Spleen (tissue), 11 donors: Measurements from ENCODE around the gene RAMP1. TPM values are rescaled to one million over a fixed set of nuclear protein-coding genes. Genes with fewer than 3 reads are reported as not detected.

Experiments
- DNase-seq: peaks from one replicate; pipeline ENCODE4 v3.0.0-alpha.2; 2020
- H3K27ac ChIP-seq, 8 donors: fragments of 200-600 bp; sonication (generic) in 7 of 8; 1 replicate in 4 of 8; 2 replicates in 4 of 8; pipeline versions ENCODE4 v1.5.0 to v1.8.0; 2016 to 2021; ENCODE audit warnings: inconsistent platforms in 4 of 8, mild to moderate bottlenecking in 4 of 8, moderate library complexity in 1 of 8
- H3K27me3 ChIP-seq, 7 donors: fragments of 200-600 bp; sonication (generic) in 6 of 7; replicated peaks in 1 of 7; 1 replicate in 4 of 7; 2 replicates in 3 of 7; pipeline versions ENCODE4 v1.5.0 to v1.8.0; 2016 to 2021; ENCODE audit warnings: inconsistent platforms in 3 of 7, mild to moderate bottlenecking in 1 of 7
- H3K36me3 ChIP-seq, 6 donors: fragments of 200-600 bp; sonication (generic) in 5 of 6; 1 replicate in 4 of 6; 2 replicates in 2 of 6; pipeline versions ENCODE4 v1.5.0 to v1.8.0; 2016 to 2021; ENCODE audit warnings: inconsistent platforms in 2 of 6
- H3K4me1 ChIP-seq, 6 donors: fragments of 200-600 bp; sonication (generic) in 5 of 6; 1 replicate in 3 of 6; 2 replicates in 3 of 6; pipeline versions ENCODE4 v1.5.0 to v1.8.0; 2016 to 2021; ENCODE audit warnings: inconsistent platforms in 3 of 6
- H3K4me3 ChIP-seq, 8 donors: fragments of 200-600 bp; sonication (generic) in 7 of 8; 1 replicate in 4 of 8; 2 replicates in 4 of 8; pipeline versions ENCODE4 v1.5.0 to v1.8.0; 2016 to 2021; ENCODE audit warnings: inconsistent platforms in 4 of 8, mild to moderate bottlenecking in 4 of 8, moderate library complexity in 2 of 8
- H3K9me3 ChIP-seq, 8 donors: fragments of 200-600 bp; sonication (generic) in 7 of 8; 1 replicate in 4 of 8; 2 replicates in 4 of 8; pipeline versions ENCODE4 v1.5.0 to v1.8.0; 2016 to 2021; ENCODE audit warnings: inconsistent platforms in 4 of 8
- CTCF ChIP-seq, 11 experiments: fragments of 200-600 bp in 7 of 11; fragments of 450-650 bp in 4 of 11; sonication (generic) in 4 of 11; IDR thresholded peaks in 8 of 11; conservative IDR thresholded peaks in 3 of 11; 1 replicate in 7 of 11; 2 replicates in 4 of 11; pipeline versions ENCODE4 v1.4.0 to v1.8.0; 2016 to 2021; ENCODE audit warnings: antibody characterized with exemption in 11 of 11, inconsistent platforms in 4 of 11, mild to moderate bottlenecking in 1 of 11
- POLR2A ChIP-seq, 3 donors: fragments of 450-650 bp; IDR thresholded peaks; one replicate each; pipeline ENCODE4 v1.5.1; 2017; ENCODE audit warnings: antibody characterized with exemption in 3 of 3, mild to moderate bottlenecking in 1 of 3
- POLR2AphosphoS5 ChIP-seq, 3 donors: sonication (generic); formaldehyde crosslinking; IDR thresholded peaks; one replicate each; pipeline ENCODE4 v1.5.1; 2017; ENCODE audit warnings: antibody characterized with exemption in 3 of 3
- WGBS, 5 donors: extraction: QIAGEN DNeasy Blood & Tissue Kit in 3 of 5; methylation state at CpG; one replicate each; pipeline versions ENCODE4 v1.1.5 to v1.1.7; 2013 to 2018; 5-methylcytosine and 5-hydroxymethylcytosine counted together
- intact Hi-C: fragments of 100-400 bp; cut with DNase I; formaldehyde crosslinking; loops from one replicate; pipeline ENCODE4 v1.15.0; 2023; ENCODE audit warnings: low total_unique reads
- polyA plus RNA-seq, 3 donors: library from polyadenylated mRNA; stranded (reverse); fragments of 200-250 nt; gene quantifications; one replicate each; pipeline ENCODE4 v1.2.1, GENCODE V29; 2013
- total RNA-seq, 7 donors: library from RNA; depleted of rRNA in 3 of 7; stranded (reverse); fragments of >200 nt in 3 of 7; fragmentation: NEBNext Ultra II Directional in 4 of 7; extraction: Animal tissue kit (Norgen Biotek cat#: 25700) in 4 of 7; gene quantifications; one replicate each; pipeline versions ENCODE4 v1.1.0 to v1.2.1, GENCODE V29; 2016 to 2021
- donor health status: healthy with polysubstance abuse.
- donor health status: DM: no; HTN: no; CAD: no; lungs with moderate emphysema.
- donor health status: DM: no; HTN: no; CAD: no.
- donor health status: Bipolar disorder and iron deficiency.
- donor health status: healthy.
- donor health status: DM: no; HTN: no; CAD: no.
- donor health status: DM: yes; HTN: yes; CAD: no.

RAMP1 gene
- total and polyA plus RNA-seq, 10 donors = 4.5 to 44.5 (median 9.5) TPM

GRCh38 chr2:237885931-237886684 lies 26.7 kb downstream of the RAMP1 start:
- intact Hi-C loops = no loop called here
- Histone ChIP-seq H3K4me3 (no peak overlapping the region), H3K27me3 (no peaks in the 10 kb centered on the region), H3K9me3 (no peaks in the 10 kb centered on the region), H3K36me3 (no peaks in the 10 kb centered on the region), H3K4me1 (peaks cover 0 to 5% (median 0%) of the 10 kb centered on the region in 6 donors), H3K27ac (peak overlapping the region in 1 of 8 donors; percentile 54)
- 81 to 94% (median 88%) methylated on average over 17 to 26 of the region's 26 CpGs for WGBS, 5 donors
- TF ChIP-seq POLR2AphosphoS5 (IDR thresholded peaks at IDR 0.05) = no peak
- peak; percentile 69 for DNase-seq

GRCh38 chr2:237886685-237887481 lies 27.5 kb downstream of the RAMP1 start:
- Histone ChIP-seq H3K4me3 (no peak overlapping the region), H3K27me3 (no peaks in the 10 kb centered on the region), H3K9me3 (no peaks in the 10 kb centered on the region), H3K36me3 (no peaks in the 10 kb centered on the region), H3K4me1 (peaks cover 0 to 5% (median 0%) of the 10 kb centered on the region in 6 donors), H3K27ac (peak overlapping the region in 1 of 8 donors; percentile 54)
- peak; percentile 63 for DNase-seq
- intact Hi-C loops = no loop called here
- TF ChIP-seq CTCF (IDR thresholded peaks at IDR 0.05 in 8 of 11, conservative IDR thresholded peaks at IDR 0.05 in 3 of 11) (no peak), POLR2A (IDR thresholded peaks at IDR 0.05) (no peak), POLR2AphosphoS5 (IDR thresholded peaks at IDR 0.05) (no peak)
- whole genome bisulfite sequencing, 5 donors = 89 to 93% (median 91%) methylated on average over 10 to 23 of the region's 23 CpGs

- peaks cover 0 to 5% (median 0%) of the 10 kb centered on the region in 6 donors for H3K4me1 ChIP-seq
- no peaks in the 10 kb centered on the region for H3K27me3 ChIP-seq
- H3K36me3 ChIP-seq = no peaks in the 10 kb centered on the region
- 28 to 58% (median 32%) methylated on average over 2 of the region's 2 CpGs for WGBS, 5 donors
- H3K27ac ChIP-seq = peak overlapping the region in 7 of 8 donors; percentile 20 to 65 (median 52)
- H3K4me3 ChIP-seq = no peak overlapping the region
- TF ChIP-seq CTCF (IDR thresholded peaks at IDR 0.05 in 8 of 11, conservative IDR thresholded peaks at IDR 0.05 in 3 of 11) (no peak), POLR2A (IDR thresholded peaks at IDR 0.05) (no peak)
- intact Hi-C loops = no loop called here
- H3K9me3 ChIP-seq = no peaks in the 10 kb centered on the region
- no peak for DNase-seq
Measured at GRCh38 chr2:237888389-237888788, 29.0 kb downstream of the RAMP1 start.

GRCh38 chr2:237889016-237889415 lies 29.6 kb downstream of the RAMP1 start:
- peaks cover 0 to 5% (median 0%) of the 10 kb centered on the region in 6 donors for H3K4me1 ChIP-seq
- DNase-seq = peak; percentile 22
- H3K9me3 ChIP-seq = no peaks in the 10 kb centered on the region
- H3K27me3 ChIP-seq = no peaks in the 10 kb centered on the region
- 83 to 94% (median 88%) methylated on average over 8 of the region's 8 CpGs for WGBS, 5 donors
- no peaks in the 10 kb centered on the region for H3K36me3 ChIP-seq
- H3K4me3 ChIP-seq = no peak overlapping the region
- intact Hi-C loops = no loop called here
- TF ChIP-seq CTCF (IDR thresholded peaks at IDR 0.05 in 8 of 11, conservative IDR thresholded peaks at IDR 0.05 in 3 of 11) (no peak), POLR2AphosphoS5 (IDR thresholded peaks at IDR 0.05) (no peak), POLR2A (IDR thresholded peaks at IDR 0.05) (no peak)
- peak overlapping the region in 6 of 8 donors; percentile 24 to 65 (median 52) for H3K27ac ChIP-seq
